HepG2 (cell line): Measurements from ENCODE around the gene TMEM156. TPM values are rescaled to one million over a fixed set of nuclear protein-coding genes. Genes with fewer than 3 reads are reported as not detected.

Experiments used
- ATAC-seq: fragments of 200-7000 bp; cut with Tn5 transposase; 3 replicates; pipeline ENCODE4 v1.9.1; 2020; ENCODE audit warnings: mild to moderate bottlenecking, moderate library complexity
- BruUV-seq: library from RNA; stranded (reverse); fragments of 400-500 nt; replicated peaks from 2 replicates; lab custom pipeline; 2021; lab: Mats Ljungman, UMichigan
- CTCF ChIA-PET: fragments of 300-600 bp; formaldehyde crosslinking; extraction: SDS; loops from one replicate; lab custom pipeline; 2021; ENCODE audit warnings: low total read pairs, inconsistent platforms, low intra/inter-chr PET ratio; lab: Yijun Ruan, JAX
- POLR2A ChIA-PET: fragments of 350-600 bp; sonication (Branson Sonifier 250); formaldehyde crosslinking; loops from one replicate; lab custom pipeline; 2020; ENCODE audit warnings: antibody characterized with exemption, inconsistent platforms; lab: Yijun Ruan, JAX
- DNase-seq: peaks from one replicate; pipeline ENCODE4 v3.0.0-alpha.2; 2015; ENCODE audit warnings: low spot score
- FAIRE-seq: peaks from 3 replicates; lab custom pipeline; 2011; peaks lifted over from hg19 to GRCh38; lab: Jason Lieb, UNC
- H2AFZ ChIP-seq: one replicate; pipeline ENCODE4 v1.6.1; 2011; ENCODE audit warnings: low read length, inconsistent platforms
- H3K27ac ChIP-seq: fragments of 300-600 bp; 3 replicates; pipeline ENCODE4 v1.8.0; 2011; ENCODE audit warnings: mixed run types, mild to moderate bottlenecking, mixed read lengths, low read length, inconsistent platforms; ENCODE audit not compliant: insufficient read depth; ENCODE audit errors: extremely low read length
- H3K27me3 ChIP-seq, 2 experiments: fragments of 200-600 bp in 1 of 2; 2 replicates in 1 of 2; 3 replicates in 1 of 2; pipeline versions ENCODE4 v1.6.0 to v1.8.0; 2011; ENCODE audit warnings: low read length in 2 of 2, mild to moderate bottlenecking in 2 of 2, moderate library complexity in 2 of 2, inconsistent platforms in 1 of 2; ENCODE audit not compliant: insufficient read depth in 2 of 2, control insufficient read depth in 1 of 2
- H3K36me3 ChIP-seq, 2 experiments: fragments of 200-600 bp in 1 of 2; replicated peaks in 1 of 2; 2 replicates in 1 of 2; 3 replicates in 1 of 2; pipeline versions ENCODE4 v1.5.1 to v1.8.0; 2011; ENCODE audit warnings: low read length in 2 of 2, inconsistent platforms in 1 of 2; ENCODE audit not compliant: insufficient read depth in 2 of 2, control insufficient read depth in 1 of 2
- H3K4me1 ChIP-seq: 2 replicates; pipeline ENCODE4 v1.5.1; 2012; ENCODE audit warnings: low read length, inconsistent platforms; ENCODE audit not compliant: insufficient read depth
- H3K4me2 ChIP-seq: 2 replicates; pipeline ENCODE4 v1.6.0; 2011; ENCODE audit warnings: low read depth, low read length, inconsistent platforms
- H3K4me3 ChIP-seq, 3 experiments: fragments of 200-600 bp in 1 of 3; sonication (generic), shearing (Covaris generic) in 1 of 3; replicated peaks in 1 of 3; 2 replicates each; pipeline ENCODE4 v1.5.1; 2011 to 2016; ENCODE audit warnings: low read length in 3 of 3, inconsistent platforms in 2 of 3, low read depth in 2 of 3, mild to moderate bottlenecking in 2 of 3, control low read depth in 1 of 3, mixed read lengths in 1 of 3; ENCODE audit not compliant: insufficient read depth in 1 of 3
- H3K79me2 ChIP-seq: one replicate; pipeline ENCODE4 v1.6.1; 2011; ENCODE audit warnings: low read length, inconsistent platforms; ENCODE audit not compliant: insufficient read depth
- H3K9ac ChIP-seq: 2 replicates; pipeline ENCODE4 v1.6.0; 2011; ENCODE audit warnings: mild to moderate bottlenecking, low read depth, low read length, inconsistent platforms; ENCODE audit not compliant: insufficient read depth
- H3K9me3 ChIP-seq: 2 replicates; pipeline ENCODE4 v1.5.1; 2012; ENCODE audit warnings: mild to moderate bottlenecking, low read length
- H4K20me1 ChIP-seq: 2 replicates; pipeline ENCODE4 v1.6.0; 2011; ENCODE audit warnings: inconsistent platforms, mild to moderate bottlenecking, low read length, moderate library complexity; ENCODE audit not compliant: insufficient read depth
- HES4 ChIP-seq: sonication (generic); formaldehyde crosslinking; IDR thresholded peaks from 2 replicates; pipeline ENCODE4 v1.9.0; 2021; ENCODE audit warnings: mild to moderate bottlenecking, missing genetic modification reagents, borderline replicate concordance
- HNF4A ChIP-seq: sonication (generic); formaldehyde crosslinking; IDR thresholded peaks from 2 replicates; pipeline ENCODE4 v1.4.0; 2020; ENCODE audit warnings: missing genetic modification reagents
- HOXD1 ChIP-seq: sonication (generic); formaldehyde crosslinking; IDR thresholded peaks from 2 replicates; pipeline ENCODE4 v1.5.0; 2020; ENCODE audit warnings: missing genetic modification reagents
- LCORL ChIP-seq, 2 experiments: fragments of 450-650 bp in 1 of 2; sonication (generic) in 1 of 2; formaldehyde crosslinking in 1 of 2; IDR thresholded peaks; 2 replicates each; pipeline versions ENCODE4 v1.5.0 to v1.6.1; 2017 to 2020; ENCODE audit warnings: antibody characterized with exemption in 1 of 2, missing genetic modification reagents in 1 of 2
- POLR2A ChIP-seq, 2 experiments: IDR thresholded peaks; 2 replicates each; pipeline ENCODE4 v1.6.1; 2011; ENCODE audit warnings: low read depth in 2 of 2, low read length in 2 of 2, mild to moderate bottlenecking in 1 of 2, moderate library complexity in 1 of 2; ENCODE audit not compliant: insufficient read depth in 1 of 2
- POLR2AphosphoS5 ChIP-seq: IDR thresholded peaks from 2 replicates; pipeline ENCODE4 v1.6.1; 2012; ENCODE audit warnings: low read depth, low read length
- RXRB ChIP-seq: IDR thresholded peaks from 2 replicates; pipeline ENCODE4 v1.6.1; 2016; ENCODE audit warnings: borderline replicate concordance, missing genetic modification reagents, missing compliant biosample characterization
- SP1 ChIP-seq, 2 experiments: fragments of 450-650 bp in 1 of 2; sonication (generic) in 1 of 2; formaldehyde crosslinking in 1 of 2; IDR thresholded peaks; 2 replicates each; pipeline versions ENCODE4 v1.4.0 to v1.6.1; 2016 to 2020; ENCODE audit warnings: missing genetic modification reagents in 1 of 2
- TBX2 ChIP-seq: sonication (generic); formaldehyde crosslinking; IDR thresholded peaks from 2 replicates; pipeline ENCODE4 v1.5.0; 2020; ENCODE audit warnings: missing genetic modification reagents, mild to moderate bottlenecking, borderline replicate concordance
- ZEB1 ChIP-seq: IDR thresholded peaks from 2 replicates; pipeline ENCODE4 v1.6.1; 2012; ENCODE audit warnings: mild to moderate bottlenecking, low read depth, inconsistent platforms; ENCODE audit not compliant: insufficient replicate concordance
- ZFP1 ChIP-seq: IDR thresholded peaks from 2 replicates; pipeline ENCODE4 v1.6.1; 2016
- ZMYM4 ChIP-seq: sonication (generic); formaldehyde crosslinking; IDR thresholded peaks from 2 replicates; pipeline ENCODE4 v1.8.1; 2023; ENCODE audit warnings: mild to moderate bottlenecking, missing genetic modification reagents
- ZNF563 ChIP-seq: sonication (generic); formaldehyde crosslinking; IDR thresholded peaks from 2 replicates; pipeline ENCODE4 v1.8.0; 2022; ENCODE audit warnings: mild to moderate bottlenecking, moderate library complexity, missing genetic modification reagents
- WGBS: methylation state at CpG from one replicate; pipeline ENCODE4 v1.1.6; 2017; ENCODE audit warnings: low lambda C conversion rate; 5-methylcytosine and 5-hydroxymethylcytosine counted together
- in situ Hi-C: cut with HindIII; loops from 2 replicates; pipeline ENCODE4 v1.10.0; 2017; ENCODE audit warnings: low pct_unique_long_range_greater_than_20kb; ENCODE audit not compliant: extremely low pct_ligation_motif_present
- intact Hi-C: fragments of 100-400 bp; cut with micrococcal nuclease; formaldehyde crosslinking; loops from one replicate; pipeline ENCODE4 v1.10.0; 2022; ENCODE audit not compliant: unreplicated experiment
- polyA plus RNA-seq, 8 experiments: library from polyadenylated mRNA; depleted of rRNA in 3 of 8; stranded (reverse) in 7 of 8; unstranded in 1 of 8; fragments of >200 nt; fragmentation: Illumina TruSeq in 4 of 8; extraction: Trizol in 4 of 8; gene quantifications; 2 replicates each; pipeline versions ENCODE4 v1.2.1 to v1.2.3, GENCODE V29; 2011 to 2016; ENCODE audit warnings: low read depth in 4 of 8, missing spikeins in 1 of 8, mixed read lengths in 1 of 8; ENCODE audit not compliant: insufficient read depth in 1 of 8
- total RNA-seq, 5 experiments: library from RNA; depleted of rRNA; stranded (reverse); fragments of >200 nt; fragmentation: Illumina TruSeq; extraction: Trizol; gene quantifications; 2 replicates each; pipeline ENCODE4 v1.2.3, GENCODE V29; 2016; ENCODE audit warnings: low read depth in 1 of 5
- TF ChIP-seq, protein P1 (sequence below): sonication (generic); formaldehyde crosslinking; IDR thresholded peaks from 2 replicates; pipeline ENCODE4 v1.4.0; 2020; ENCODE audit warnings: missing genetic modification reagents
- TF ChIP-seq, protein P2 (sequence below): IDR thresholded peaks from 2 replicates; pipeline ENCODE4 v1.6.1; 2012; ENCODE audit warnings: inconsistent platforms
- TF ChIP-seq, protein P3 (sequence below): sonication (generic); formaldehyde crosslinking; IDR thresholded peaks from 2 replicates; pipeline ENCODE4 v1.4.0; 2020; ENCODE audit warnings: mild to moderate bottlenecking, missing genetic modification reagents

The TMEM156 gene
- total and polyA plus RNA-seq, 2 of the 13 experiments (the other 11 are each of a cell fraction or from before 2014, with no cell fraction given), result 1.6 TPM; not detected in 1

DNA sequence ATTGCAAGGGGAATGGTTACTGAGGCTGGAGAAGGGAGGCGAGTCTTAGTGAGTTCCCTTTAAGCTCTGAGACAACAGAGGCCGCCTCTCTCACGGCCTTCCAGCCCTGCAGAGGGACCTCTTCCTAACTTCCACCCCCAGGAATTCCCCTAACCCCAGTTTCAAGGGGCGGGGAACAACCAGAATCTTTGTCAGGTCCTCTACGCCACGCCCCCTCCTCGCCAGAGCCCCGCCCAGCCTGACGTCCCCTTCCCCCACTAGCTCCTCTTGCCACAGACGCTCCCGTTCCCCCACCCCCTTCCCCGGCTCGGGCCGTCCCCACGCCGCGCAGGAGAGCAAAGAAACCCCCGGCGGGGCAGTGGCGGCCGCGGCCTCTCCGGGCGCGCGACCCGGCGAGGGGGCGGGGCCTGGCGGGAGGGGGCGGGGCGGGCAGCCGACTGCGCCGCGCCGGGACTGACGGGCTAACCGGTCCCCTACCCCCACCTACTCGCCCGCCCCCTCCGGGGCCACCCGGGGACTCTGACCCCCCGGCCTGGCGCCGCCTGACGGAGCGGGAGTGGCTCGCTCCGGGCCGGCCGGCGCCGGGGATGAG is 12.3 kb upstream of the TMEM156 start:
- Histone ChIP-seq H3K4me1 (peaks cover 63% of the 10 kb centered on the region), H3K4me2 (peak overlapping the region; percentile 73), H3K79me2 (peaks cover 33% of the 10 kb centered on the region), H3K27me3 (no peaks in the 10 kb centered on the region; a peak in 1 of 5 replicates), H3K27ac (peak overlapping the region; percentile 82), H3K36me3 (no peaks in the 10 kb centered on the region), H4K20me1 (peaks cover 11% of the 10 kb centered on the region; the same call in 1 of the 2 replicates), H3K9me3 (no peaks in the 10 kb centered on the region), H3K9ac (peak overlapping the region; percentile 84), H2AFZ (no peak overlapping the region), H3K4me3 (peak overlapping the region; percentile 72 to 94 (median 79))
- ChIA-PET CTCF (no interaction called here), POLR2A (interaction anchor here (0.5 to 5.9 kb wide), 18 partner anchors 7 to 910 kb away, joined by 3 to 27 read pairs (median 4); partner anchors contain the start of gene RFC1)
- no peak for FAIRE-seq
- WGBS, result 1% methylated on average over 22 of the region's 54 CpGs
- ATAC-seq, result peak; percentile 82
- BruUV-seq, result no TSS peak
- DNase-seq, result peak; percentile 93
- in situ Hi-C loops (no loop called here), intact Hi-C loops (loop anchor here (10.0 kb wide), 2 partner anchors 140 to 380 kb away; partner anchors contain the start of gene KLF3)
- TF ChIP-seq, protein P1, sequence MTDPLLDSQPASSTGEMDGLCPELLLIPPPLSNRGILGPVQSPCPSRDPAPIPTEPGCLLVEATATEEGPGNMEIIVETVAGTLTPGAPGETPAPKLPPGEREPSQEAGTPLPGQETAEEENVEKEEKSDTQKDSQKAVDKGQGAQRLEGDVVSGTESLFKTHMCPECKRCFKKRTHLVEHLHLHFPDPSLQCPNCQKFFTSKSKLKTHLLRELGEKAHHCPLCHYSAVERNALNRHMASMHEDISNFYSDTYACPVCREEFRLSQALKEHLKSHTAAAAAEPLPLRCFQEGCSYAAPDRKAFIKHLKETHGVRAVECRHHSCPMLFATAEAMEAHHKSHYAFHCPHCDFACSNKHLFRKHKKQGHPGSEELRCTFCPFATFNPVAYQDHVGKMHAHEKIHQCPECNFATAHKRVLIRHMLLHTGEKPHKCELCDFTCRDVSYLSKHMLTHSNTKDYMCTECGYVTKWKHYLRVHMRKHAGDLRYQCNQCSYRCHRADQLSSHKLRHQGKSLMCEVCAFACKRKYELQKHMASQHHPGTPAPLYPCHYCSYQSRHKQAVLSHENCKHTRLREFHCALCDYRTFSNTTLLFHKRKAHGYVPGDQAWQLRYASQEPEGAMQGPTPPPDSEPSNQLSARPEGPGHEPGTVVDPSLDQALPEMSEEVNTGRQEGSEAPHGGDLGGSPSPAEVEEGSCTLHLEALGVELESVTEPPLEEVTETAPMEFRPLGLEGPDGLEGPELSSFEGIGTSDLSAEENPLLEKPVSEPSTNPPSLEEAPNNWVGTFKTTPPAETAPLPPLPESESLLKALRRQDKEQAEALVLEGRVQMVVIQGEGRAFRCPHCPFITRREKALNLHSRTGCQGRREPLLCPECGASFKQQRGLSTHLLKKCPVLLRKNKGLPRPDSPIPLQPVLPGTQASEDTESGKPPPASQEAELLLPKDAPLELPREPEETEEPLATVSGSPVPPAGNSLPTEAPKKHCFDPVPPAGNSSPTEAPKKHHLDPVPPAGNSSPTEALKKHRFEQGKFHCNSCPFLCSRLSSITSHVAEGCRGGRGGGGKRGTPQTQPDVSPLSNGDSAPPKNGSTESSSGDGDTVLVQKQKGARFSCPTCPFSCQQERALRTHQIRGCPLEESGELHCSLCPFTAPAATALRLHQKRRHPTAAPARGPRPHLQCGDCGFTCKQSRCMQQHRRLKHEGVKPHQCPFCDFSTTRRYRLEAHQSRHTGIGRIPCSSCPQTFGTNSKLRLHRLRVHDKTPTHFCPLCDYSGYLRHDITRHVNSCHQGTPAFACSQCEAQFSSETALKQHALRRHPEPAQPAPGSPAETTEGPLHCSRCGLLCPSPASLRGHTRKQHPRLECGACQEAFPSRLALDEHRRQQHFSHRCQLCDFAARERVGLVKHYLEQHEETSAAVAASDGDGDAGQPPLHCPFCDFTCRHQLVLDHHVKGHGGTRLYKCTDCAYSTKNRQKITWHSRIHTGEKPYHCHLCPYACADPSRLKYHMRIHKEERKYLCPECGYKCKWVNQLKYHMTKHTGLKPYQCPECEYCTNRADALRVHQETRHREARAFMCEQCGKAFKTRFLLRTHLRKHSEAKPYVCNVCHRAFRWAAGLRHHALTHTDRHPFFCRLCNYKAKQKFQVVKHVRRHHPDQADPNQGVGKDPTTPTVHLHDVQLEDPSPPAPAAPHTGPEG (CRISPR knock-in tag), result no peak
- TF ChIP-seq ZFP1 (CRISPR knock-in tag) (0 out of 2 replicates have a peak, but pooled peaks have one; percentile 44), ZMYM4 (CRISPR knock-in tag) (peak; percentile 63; the same call in 1 of the 2 replicates), ZNF563 (no peak), POLR2A (IDR thresholded peaks at IDR 0.05; ENCODE audit: insufficient read depth in 1 of 2, low read depth in 2 of 2, low read length in 2 of 2) (peak; percentile 57 to 91; a peak in 3 of 4 replicates), SP1 (IDR thresholded peaks at IDR 0.05) (no peak), SP1 (CRISPR knock-in tag; IDR thresholded peaks at IDR 0.05) (peak; percentile 56), HES4 (CRISPR knock-in tag) (no peak), RXRB (CRISPR knock-in tag) (no peak), HOXD1 (CRISPR knock-in tag) (no peak), POLR2AphosphoS5 (peak; percentile 49; the same call in 1 of the 2 replicates), LCORL (IDR thresholded peaks at IDR 0.05) (no peak), LCORL (CRISPR knock-in tag; IDR thresholded peaks at IDR 0.05) (peak; percentile 16; the same call in 1 of the 2 replicates), HNF4A (CRISPR knock-in tag) (peak; percentile 21; the same call in 1 of the 2 replicates), ZEB1 (no peak), TBX2 (CRISPR knock-in tag) (peak; percentile 59; the same call in 1 of the 2 replicates)
- TF ChIP-seq, protein P2, sequence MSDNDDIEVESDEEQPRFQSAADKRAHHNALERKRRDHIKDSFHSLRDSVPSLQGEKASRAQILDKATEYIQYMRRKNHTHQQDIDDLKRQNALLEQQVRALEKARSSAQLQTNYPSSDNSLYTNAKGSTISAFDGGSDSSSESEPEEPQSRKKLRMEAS, result 0 out of 2 replicates have a peak, but pooled peaks have one; percentile 17
- TF ChIP-seq, protein P3, sequence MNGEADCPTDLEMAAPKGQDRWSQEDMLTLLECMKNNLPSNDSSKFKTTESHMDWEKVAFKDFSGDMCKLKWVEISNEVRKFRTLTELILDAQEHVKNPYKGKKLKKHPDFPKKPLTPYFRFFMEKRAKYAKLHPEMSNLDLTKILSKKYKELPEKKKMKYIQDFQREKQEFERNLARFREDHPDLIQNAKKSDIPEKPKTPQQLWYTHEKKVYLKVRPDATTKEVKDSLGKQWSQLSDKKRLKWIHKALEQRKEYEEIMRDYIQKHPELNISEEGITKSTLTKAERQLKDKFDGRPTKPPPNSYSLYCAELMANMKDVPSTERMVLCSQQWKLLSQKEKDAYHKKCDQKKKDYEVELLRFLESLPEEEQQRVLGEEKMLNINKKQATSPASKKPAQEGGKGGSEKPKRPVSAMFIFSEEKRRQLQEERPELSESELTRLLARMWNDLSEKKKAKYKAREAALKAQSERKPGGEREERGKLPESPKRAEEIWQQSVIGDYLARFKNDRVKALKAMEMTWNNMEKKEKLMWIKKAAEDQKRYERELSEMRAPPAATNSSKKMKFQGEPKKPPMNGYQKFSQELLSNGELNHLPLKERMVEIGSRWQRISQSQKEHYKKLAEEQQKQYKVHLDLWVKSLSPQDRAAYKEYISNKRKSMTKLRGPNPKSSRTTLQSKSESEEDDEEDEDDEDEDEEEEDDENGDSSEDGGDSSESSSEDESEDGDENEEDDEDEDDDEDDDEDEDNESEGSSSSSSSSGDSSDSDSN, result peak; percentile 58; the same call in 1 of the 2 replicates
